Trophoblast cell (in vitro differentiated cells and primary cell): ENCODE data around the gene FLYWCH1.

ENCODE experiments used
- DNase-seq, 2 donors: peaks; one replicate each; pipeline ENCODE4 v3.0.0-alpha.2; 2016
- H2AFZ ChIP-seq: 2 replicates; pipeline ENCODE4 v1.6.1; 2013; ENCODE audit warnings: low read length, moderate library complexity, mild to moderate bottlenecking; ENCODE audit not compliant: insufficient read depth, poor library complexity
- H2AK5ac ChIP-seq: 2 replicates; pipeline ENCODE4 v1.6.1; 2013; ENCODE audit warnings: mild to moderate bottlenecking, low read length
- H2BK120ac ChIP-seq: 2 replicates; pipeline ENCODE4 v1.6.1; 2013; ENCODE audit warnings: low read length, mild to moderate bottlenecking, moderate library complexity; ENCODE audit not compliant: insufficient read depth, poor library complexity
- H2BK12ac ChIP-seq: 2 replicates; pipeline ENCODE4 v1.6.1; 2013; ENCODE audit warnings: mild to moderate bottlenecking, low read length, moderate library complexity
- H2BK5ac ChIP-seq: 2 replicates; pipeline ENCODE4 v1.6.1; 2013; ENCODE audit warnings: low read length, low read depth, moderate library complexity, mild to moderate bottlenecking; ENCODE audit not compliant: poor library complexity
- H3K14ac ChIP-seq: 2 replicates; pipeline ENCODE4 v1.6.1; 2013; ENCODE audit warnings: mild to moderate bottlenecking, low read length
- H3K18ac ChIP-seq: 2 replicates; pipeline ENCODE4 v1.6.1; 2013; ENCODE audit warnings: mild to moderate bottlenecking, low read length
- H3K23ac ChIP-seq: 2 replicates; pipeline ENCODE4 v1.6.1; 2013; ENCODE audit warnings: low read length
- H3K27ac ChIP-seq: 2 replicates; pipeline ENCODE4 v1.5.1; 2013; ENCODE audit warnings: low read depth, mild to moderate bottlenecking, inconsistent platforms, low read length, moderate library complexity
- H3K27me3 ChIP-seq: 2 replicates; pipeline ENCODE4 v1.6.1; 2013; ENCODE audit warnings: inconsistent platforms, mild to moderate bottlenecking, low read length, moderate library complexity; ENCODE audit not compliant: insufficient read depth
- H3K36me3 ChIP-seq, 2 experiments: 1 replicate in 1 of 2; 2 replicates in 1 of 2; pipeline ENCODE4 v1.6.1; 2013; ENCODE audit warnings: low read length in 2 of 2, mild to moderate bottlenecking in 2 of 2, moderate library complexity in 1 of 2; ENCODE audit not compliant: insufficient read depth in 2 of 2, control insufficient read depth in 1 of 2
- H3K4ac ChIP-seq: 2 replicates; pipeline ENCODE4 v1.6.1; 2013; ENCODE audit warnings: low read depth, mild to moderate bottlenecking, low read length, moderate library complexity
- H3K4me1 ChIP-seq, 2 experiments: 1 replicate in 1 of 2; 2 replicates in 1 of 2; pipeline ENCODE4 v1.6.1; 2013; ENCODE audit warnings: low read length in 2 of 2, mild to moderate bottlenecking in 2 of 2, moderate library complexity in 1 of 2; ENCODE audit not compliant: insufficient read depth in 2 of 2, control insufficient read depth in 1 of 2
- H3K4me2 ChIP-seq: 2 replicates; pipeline ENCODE4 v1.6.1; 2013; ENCODE audit warnings: inconsistent platforms, mild to moderate bottlenecking, low read length, moderate library complexity
- H3K4me3 ChIP-seq: 2 replicates; pipeline ENCODE4 v1.5.1; 2013; ENCODE audit warnings: mild to moderate bottlenecking, low read depth, low read length, inconsistent platforms
- H3K79me1 ChIP-seq: one replicate; pipeline ENCODE4 v1.6.1; 2013; ENCODE audit warnings: low read length
- H3K79me2 ChIP-seq: 2 replicates; pipeline ENCODE4 v1.6.1; 2013; ENCODE audit warnings: low read length, mild to moderate bottlenecking; ENCODE audit not compliant: control insufficient read depth, insufficient read depth, poor library complexity
- H3K9ac ChIP-seq: 2 replicates; pipeline ENCODE4 v1.6.1; 2013; ENCODE audit warnings: mild to moderate bottlenecking, low read length
- H3K9me3 ChIP-seq: 2 replicates; pipeline ENCODE4 v1.6.1; 2013; ENCODE audit warnings: low read depth, mild to moderate bottlenecking, control low read depth, inconsistent platforms, low read length; ENCODE audit not compliant: insufficient read depth
- H4K12ac ChIP-seq: 2 replicates; pipeline ENCODE4 v1.6.1; 2013; ENCODE audit warnings: low read depth, mild to moderate bottlenecking, low read length, moderate library complexity
- H4K8ac ChIP-seq: 2 replicates; pipeline ENCODE4 v1.6.1; 2013; ENCODE audit warnings: low read depth, mild to moderate bottlenecking, low read length, moderate library complexity
- H4K91ac ChIP-seq: one replicate; pipeline ENCODE4 v1.6.1; 2013; ENCODE audit warnings: low read depth, mild to moderate bottlenecking, low read length, moderate library complexity
- WGBS: extraction: QIAGEN DNeasy Blood & Tissue Kit; methylation state at CpG from one replicate; pipeline ENCODE4 v1.1.7; 2013; ENCODE audit warnings: missing lambda C conversion rate; ENCODE audit not compliant: insufficient read length, insufficient coverage; ENCODE audit errors: extremely low coverage; 5-methylcytosine and 5-hydroxymethylcytosine counted together

FLYWCH1 gene

DNA sequence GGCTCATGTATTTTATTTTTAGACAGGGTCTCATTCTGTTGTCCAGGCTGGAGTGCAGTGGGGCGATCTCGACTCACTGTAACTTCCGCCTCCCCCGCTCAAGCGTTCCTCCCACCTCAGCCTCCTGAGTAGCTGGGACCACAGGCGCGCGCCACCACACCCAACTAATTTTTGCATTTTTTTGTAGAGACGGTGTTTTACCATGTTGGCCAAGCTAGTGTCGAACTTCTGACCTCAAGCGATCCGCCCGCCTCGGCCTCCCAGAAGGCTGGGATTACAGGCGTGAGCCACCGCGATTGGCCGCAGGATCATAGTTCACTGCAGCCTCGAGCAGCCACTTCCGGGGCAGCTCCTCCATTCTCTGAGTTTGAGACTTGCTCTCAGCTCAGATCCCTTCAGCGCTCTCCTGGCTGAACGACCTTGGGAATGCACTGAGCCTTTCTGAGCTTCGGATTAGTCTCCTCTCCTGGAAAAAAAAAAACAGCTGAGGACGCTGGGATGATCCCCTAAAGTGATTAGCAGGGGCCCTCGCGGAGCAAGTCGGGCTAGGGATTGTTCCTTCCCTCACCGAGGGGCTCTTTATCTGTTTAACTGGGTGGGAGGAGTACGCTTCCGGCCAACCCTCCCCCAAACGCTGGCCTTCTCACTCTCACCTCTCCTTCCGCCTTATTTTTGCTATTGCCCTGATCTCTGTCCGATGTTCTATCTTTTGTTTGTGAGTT, 69.6 kb downstream of the FLYWCH1 start:
- peak overlapping the region; percentile 15 for H2BK12ac ChIP-seq
- no peak overlapping the region for H3K4me3 ChIP-seq
- H4K12ac ChIP-seq, result peak overlapping the region; percentile 97
- no CpG with 5 or more reads among the region's 33 CpGs for WGBS
- H3K18ac ChIP-seq, result peak overlapping the region; percentile 100
- no peaks in the 10 kb centered on the region for H3K27me3 ChIP-seq
- peak overlapping the region; percentile 96 for H3K4me2 ChIP-seq
- peaks cover 11 to 18% of the 10 kb centered on the region in 2 experiments for H3K36me3 ChIP-seq
- no peak overlapping the region for H2AFZ ChIP-seq
- peaks cover 17 to 23% of the 10 kb centered on the region in 2 experiments for H3K4me1 ChIP-seq
- H3K27ac ChIP-seq, result peak overlapping the region; percentile 31
- peak; percentile 10 to 48 for DNase-seq
- peak overlapping the region; percentile 15 for H3K4ac ChIP-seq
- peaks cover 15% of the 10 kb centered on the region for H3K79me1 ChIP-seq
- peak overlapping the region; percentile 100 for H4K8ac ChIP-seq
- H3K14ac ChIP-seq, result peak overlapping the region; percentile 99
- H3K23ac ChIP-seq, result no peak overlapping the region
- peak overlapping the region; percentile 97 for H2BK120ac ChIP-seq
- peak overlapping the region; percentile 99 for H4K91ac ChIP-seq
- no peaks in the 10 kb centered on the region for H3K9me3 ChIP-seq
- H3K9ac ChIP-seq, result no peak overlapping the region
- peak overlapping the region; percentile 99 for H2AK5ac ChIP-seq
- no peak overlapping the region for H2BK5ac ChIP-seq
- H3K79me2 ChIP-seq, result peaks cover 10% of the 10 kb centered on the region

DNA sequence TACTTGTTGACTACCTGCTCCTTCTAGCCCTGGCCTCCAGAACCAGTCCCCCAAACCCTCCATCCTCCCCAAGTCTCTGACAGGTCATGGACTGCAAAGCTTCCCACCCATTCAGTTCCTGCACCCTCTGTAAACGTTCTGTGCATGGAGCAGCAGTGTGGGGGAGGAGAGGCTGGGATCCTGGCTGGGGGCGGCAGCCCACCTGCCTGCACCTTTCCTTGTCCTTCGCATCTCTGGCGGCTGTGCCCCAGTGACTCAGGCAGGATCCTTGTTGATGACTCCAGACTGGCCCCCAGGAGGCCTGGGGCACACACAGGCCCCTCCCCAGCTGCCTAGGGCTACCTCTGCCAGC, 70.1 kb downstream of the FLYWCH1 start:
- no peak overlapping the region for H2BK120ac ChIP-seq
- peaks cover 6 to 13% of the 10 kb centered on the region in 2 experiments for H3K36me3 ChIP-seq
- peaks cover 17 to 23% of the 10 kb centered on the region in 2 experiments for H3K4me1 ChIP-seq
- peak overlapping the region; percentile 100 for H4K8ac ChIP-seq
- H4K91ac ChIP-seq, result no peak overlapping the region
- no peak overlapping the region for H2BK5ac ChIP-seq
- no peak overlapping the region for H3K23ac ChIP-seq
- H3K14ac ChIP-seq, result no peak overlapping the region
- no peak overlapping the region for H3K9ac ChIP-seq
- no CpG with 5 or more reads among the region's 4 CpGs for WGBS
- no peak overlapping the region for H3K4me2 ChIP-seq
- DNase-seq, result no peak
- no peak overlapping the region for H2AK5ac ChIP-seq
- no peak overlapping the region for H3K4ac ChIP-seq
- H2AFZ ChIP-seq, result no peak overlapping the region
- H2BK12ac ChIP-seq, result no peak overlapping the region
- H3K79me1 ChIP-seq, result peaks cover 15% of the 10 kb centered on the region
- no peak overlapping the region for H3K18ac ChIP-seq
- H3K27me3 ChIP-seq, result no peaks in the 10 kb centered on the region
- H3K79me2 ChIP-seq, result peaks cover 10% of the 10 kb centered on the region
- H3K4me3 ChIP-seq, result no peak overlapping the region
- H3K9me3 ChIP-seq, result no peaks in the 10 kb centered on the region
- peak overlapping the region; percentile 31 for H3K27ac ChIP-seq
- no peak overlapping the region for H4K12ac ChIP-seq

DNA sequence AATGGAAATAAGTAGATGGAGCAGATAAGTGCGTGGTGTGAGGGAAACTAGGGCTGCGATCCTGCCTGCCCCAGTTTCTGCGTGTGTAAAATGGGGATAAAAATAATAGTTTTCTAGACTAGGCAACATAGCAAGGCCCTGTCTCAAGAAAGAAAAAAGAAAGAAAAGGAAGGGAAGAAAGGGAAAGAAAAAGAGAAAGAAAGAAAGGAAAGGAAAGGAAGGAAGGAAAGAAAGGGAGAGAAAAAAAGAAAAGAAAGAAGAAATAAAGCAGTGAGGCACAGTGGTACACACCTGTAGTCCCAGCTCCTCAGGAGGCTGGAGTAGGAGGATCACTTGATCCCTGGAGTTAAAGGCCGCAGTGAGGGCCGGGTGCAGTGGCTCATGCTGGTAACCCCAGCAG, 70.7 kb downstream of the FLYWCH1 start:
- H3K79me1 ChIP-seq, result peaks cover 15% of the 10 kb centered on the region

DNA sequence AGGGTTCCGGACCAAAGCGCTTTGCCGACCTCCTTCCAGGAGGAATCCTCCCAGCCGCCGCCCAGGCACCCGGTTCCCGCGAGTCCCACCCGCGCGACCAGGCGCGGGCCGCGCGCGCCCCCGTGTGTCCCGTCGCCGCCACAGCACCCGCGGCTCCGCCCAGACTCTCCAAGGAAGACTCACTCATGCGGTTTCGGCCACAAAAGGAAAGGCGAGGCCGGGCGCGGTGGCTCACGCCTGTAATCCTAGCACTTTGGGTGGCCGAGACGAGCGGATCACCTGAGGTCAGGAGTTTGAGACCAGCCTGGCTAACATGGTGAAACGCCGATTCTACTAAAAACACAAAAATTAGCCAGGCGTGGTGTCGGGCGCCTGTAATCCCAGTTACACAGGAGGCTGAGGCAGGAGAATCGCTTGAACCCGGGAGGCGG, 72.0 kb downstream of the FLYWCH1 start:
- Histone ChIP-seq H3K27ac (no peak overlapping the region), H3K14ac (no peak overlapping the region), H3K9me3 (no peaks in the 10 kb centered on the region), H4K91ac (no peak overlapping the region), H4K8ac (peak overlapping the region; percentile 65), H2BK120ac (no peak overlapping the region), H3K79me2 (peaks cover 10% of the 10 kb centered on the region), H3K9ac (no peak overlapping the region), H3K4me2 (peak overlapping the region; percentile 59), H2BK5ac (no peak overlapping the region), H3K4me3 (no peak overlapping the region), H4K12ac (no peak overlapping the region), H3K18ac (no peak overlapping the region), H3K27me3 (no peaks in the 10 kb centered on the region), H2AFZ (peak overlapping the region; percentile 83), H2AK5ac (no peak overlapping the region), H2BK12ac (no peak overlapping the region), H3K4ac (no peak overlapping the region), H3K4me1 (peaks cover 23 to 31% of the 10 kb centered on the region in 2 experiments), H3K79me1 (peaks cover 15% of the 10 kb centered on the region), H3K36me3 (no peaks in the 10 kb centered on the region), H3K23ac (no peak overlapping the region)
- peak; percentile 78 to 93 for DNase-seq
- no CpG with 5 or more reads among the region's 42 CpGs for WGBS

More for the DNA sequence above, 70.7 kb downstream of the FLYWCH1 start:
- no peak overlapping the region for H3K27ac ChIP-seq
- no peak overlapping the region for H3K4ac ChIP-seq
- H3K4me3 ChIP-seq, result no peak overlapping the region
- H3K9ac ChIP-seq, result no peak overlapping the region
- no peak overlapping the region for H2AK5ac ChIP-seq
- peaks cover 10% of the 10 kb centered on the region for H3K79me2 ChIP-seq
- no peaks in the 10 kb centered on the region for H3K9me3 ChIP-seq
- H2BK12ac ChIP-seq, result no peak overlapping the region
- no peak overlapping the region for H2BK120ac ChIP-seq
- H2AFZ ChIP-seq, result no peak overlapping the region
- peaks cover 20 to 25% of the 10 kb centered on the region in 2 experiments for H3K4me1 ChIP-seq
- no peak overlapping the region for H4K91ac ChIP-seq
- H2BK5ac ChIP-seq, result no peak overlapping the region
- WGBS, result no CpG with 5 or more reads among the region's 5 CpGs
- H4K12ac ChIP-seq, result no peak overlapping the region
- H3K23ac ChIP-seq, result no peak overlapping the region
- H4K8ac ChIP-seq, result no peak overlapping the region
- no peak overlapping the region for H3K4me2 ChIP-seq
- peaks cover 4 to 9% of the 10 kb centered on the region in 2 experiments for H3K36me3 ChIP-seq
- no peaks in the 10 kb centered on the region for H3K27me3 ChIP-seq
- H3K18ac ChIP-seq, result no peak overlapping the region
- no peak overlapping the region for H3K14ac ChIP-seq
- DNase-seq, result no peak
